Activated T-helper 17 cell treated with anti-CD3 and anti-CD28 coated beads, Interleukin-2, amount 50 U/mL, for 72 hours (primary cell): Measurements from ENCODE around the gene GNG3. TPM values are rescaled to one million over a fixed set of nuclear protein-coding genes. Genes with fewer than 3 reads are reported as not detected.
"Not testable (repeated sequence)": the region's sequence is repeated elsewhere in the genome, so short reads cannot be mapped to it uniquely, and the experiment has no call there.

Experiments used
- ATAC-seq: fragments of 150-1000 bp; cut with Tn5 transposase; replicated peaks from 2 replicates; pipeline ENCODE4 v1.10.0; 2021; ENCODE audit warnings: mild to moderate bottlenecking, moderate library complexity
- H3K27ac Mint-ChIP-seq: one replicate; pipeline ENCODE4 v1.8.0; 2022; ENCODE audit warnings: mixed read lengths
- H3K27me3 Mint-ChIP-seq: one replicate; pipeline ENCODE4 v1.8.0; 2022; ENCODE audit warnings: mixed read lengths
- H3K36me3 Mint-ChIP-seq: one replicate; pipeline ENCODE4 v1.8.0; 2022; ENCODE audit warnings: low read depth, mild to moderate bottlenecking, mixed read lengths
- H3K4me1 Mint-ChIP-seq: one replicate; pipeline ENCODE4 v1.8.0; 2022; ENCODE audit warnings: mixed read lengths
- H3K4me3 Mint-ChIP-seq: one replicate; pipeline ENCODE4 v1.8.0; 2022; ENCODE audit warnings: mild to moderate bottlenecking, mixed read lengths
- H3K9me3 Mint-ChIP-seq: one replicate; pipeline ENCODE4 v1.8.0; 2022; ENCODE audit warnings: mixed read lengths
- total RNA-seq, 2 donors: library from RNA; stranded (reverse); gene quantifications; one replicate each; pipeline ENCODE4 v1.2.3, GENCODE V29; 2022

The GNG3 gene
- total RNA-seq, result not detected

- Mint-ChIP-seq H3K4me1 (peaks cover 30% of the 10 kb centered on the region), H3K9me3 (no peaks in the 10 kb centered on the region), H3K27me3 (no peaks in the 10 kb centered on the region), H3K27ac (peak within 1 kb of the TSS; percentile 97), H3K36me3 (peaks cover 51% of the 10 kb centered on the region), H3K4me3 (peak within 1 kb of the TSS; percentile 97)
- ATAC-seq, result no peak
These were observed at the start of gene GNG3, which contains the start of gene BSCL2 for GRCh38 chr11:62707277-62707861. GNG3 (plus strand) TSS chr11:62707676; CDS start chr11:62708296, 620 bp downstream. BSCL2 (minus strand) TSS chr11:62707424; CDS start chr11:62707195, 229 bp downstream.

DNA sequence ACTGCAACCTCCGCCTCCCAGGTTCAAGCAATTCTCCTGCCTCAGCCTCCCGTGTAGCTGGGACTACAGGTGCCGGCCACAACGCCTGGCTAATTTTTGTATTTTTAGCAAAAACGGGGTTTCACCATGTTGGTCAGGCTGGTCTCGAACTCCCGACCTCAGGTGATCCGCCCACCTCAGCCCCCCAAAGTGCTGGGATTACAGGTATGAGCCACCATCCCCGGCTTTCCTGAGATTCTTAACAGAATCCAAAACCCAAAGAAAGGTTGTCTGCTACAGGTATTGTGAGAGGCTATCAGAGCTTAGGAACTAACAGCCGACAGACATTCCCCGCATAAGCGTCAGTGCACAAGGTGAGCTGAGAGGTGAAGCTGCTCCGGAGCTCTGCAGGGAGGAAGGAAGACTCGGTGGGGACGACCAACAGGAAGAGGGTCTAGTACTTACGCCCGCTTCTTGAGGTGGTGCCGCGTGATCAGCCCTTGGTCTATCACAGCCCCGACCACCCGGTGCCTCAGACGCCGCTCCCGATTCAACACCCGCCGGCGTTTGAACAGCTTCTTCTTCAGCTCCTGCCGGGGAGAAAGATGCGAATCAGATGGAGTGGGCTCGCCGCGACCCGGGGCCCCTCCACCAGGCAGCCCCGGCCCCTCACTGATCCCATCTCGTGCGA is 42.9 kb upstream of the GNG3 start:
- Mint-ChIP-seq H3K27ac (peak overlapping the region; percentile 82), H3K4me1 (peaks cover 10% of the 10 kb centered on the region), H3K9me3 (no peaks in the 10 kb centered on the region), H3K36me3 (peaks cover 90% of the 10 kb centered on the region), H3K27me3 (no peaks in the 10 kb centered on the region), H3K4me3 (peak overlapping the region; percentile 89)
- ATAC-seq, result peak; percentile 41

GRCh38 chr11:62665075-62665598 is 42.3 kb upstream of the GNG3 start, which contains the start of the genes C11orf98 and CSKMT:
C11orf98 (minus strand) TSS chr11:62665210; CDS start chr11:62665169, 41 bp downstream.
CSKMT (plus strand) TSS chr11:62665312; CDS start chr11:62665880, 568 bp downstream.
- Mint-ChIP-seq H3K27ac (peak within 1 kb of the TSS; percentile 82), H3K36me3 (peaks cover 96% of the 10 kb centered on the region), H3K4me1 (peaks cover 13% of the 10 kb centered on the region), H3K9me3 (no peaks in the 10 kb centered on the region), H3K4me3 (peak within 1 kb of the TSS; percentile 89), H3K27me3 (no peaks in the 10 kb centered on the region)
- peak; percentile 96 for ATAC-seq

DNA sequence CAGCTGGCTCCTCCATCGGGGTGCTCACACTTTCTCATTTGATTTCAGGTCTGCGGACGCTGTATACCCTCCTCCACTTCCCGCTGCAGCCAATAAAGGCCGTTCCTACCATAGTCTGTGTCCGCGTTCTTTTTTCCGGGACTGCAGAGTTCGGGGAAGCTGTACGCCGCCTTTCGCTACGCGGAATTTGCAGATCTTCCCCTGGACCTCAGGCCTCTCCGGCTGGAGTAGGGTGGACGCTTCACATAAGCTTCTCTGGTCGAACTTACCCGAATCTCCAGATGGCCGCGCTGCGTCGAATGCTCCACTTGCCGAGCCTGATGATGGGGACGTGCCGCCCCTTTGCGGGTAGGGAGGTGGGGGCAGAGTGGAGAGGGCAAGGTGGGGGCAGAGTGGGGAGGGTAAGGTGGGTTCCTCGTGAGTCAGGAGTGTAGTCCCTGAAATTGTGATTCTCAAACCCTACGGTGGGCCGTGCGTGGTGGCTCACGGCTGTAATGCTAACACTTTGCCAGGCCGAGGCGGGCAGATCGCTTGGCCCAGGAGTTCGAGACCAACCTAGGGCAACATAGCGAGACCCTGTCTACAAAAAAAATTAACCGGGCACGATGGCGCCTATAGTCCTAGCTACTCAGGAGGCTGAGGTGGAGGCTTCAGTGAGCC is 41.7 kb upstream of the GNG3 start:
- H3K4me3 Mint-ChIP-seq, result peak overlapping the region; percentile 89
- peaks cover 13% of the 10 kb centered on the region for H3K4me1 Mint-ChIP-seq
- H3K27ac Mint-ChIP-seq, result peak overlapping the region; percentile 82
- H3K27me3 Mint-ChIP-seq, result no peaks in the 10 kb centered on the region
- ATAC-seq, result peak; percentile 32
- H3K36me3 Mint-ChIP-seq, result peaks cover 100% of the 10 kb centered on the region
- no peaks in the 10 kb centered on the region for H3K9me3 Mint-ChIP-seq

- Mint-ChIP-seq H3K27ac (peak overlapping the region; percentile 82), H3K4me1 (peaks cover 13% of the 10 kb centered on the region), H3K4me3 (peak overlapping the region; percentile 89), H3K36me3 (peaks cover 100% of the 10 kb centered on the region), H3K9me3 (no peaks in the 10 kb centered on the region), H3K27me3 (no peaks in the 10 kb centered on the region)
- ATAC-seq, result no peak
These were observed 41.1 kb upstream of the GNG3 start for GRCh38 chr11:62666259-62666926.

- no peaks in the 10 kb centered on the region for H3K27me3 Mint-ChIP-seq
- H3K27ac Mint-ChIP-seq, result peak overlapping the region; percentile 82
- ATAC-seq, result no peak
- no peaks in the 10 kb centered on the region for H3K9me3 Mint-ChIP-seq
- peaks cover 13% of the 10 kb centered on the region for H3K4me1 Mint-ChIP-seq
- H3K4me3 Mint-ChIP-seq, result peak overlapping the region; percentile 89
- H3K36me3 Mint-ChIP-seq, result peaks cover 100% of the 10 kb centered on the region
These were observed 40.0 kb upstream of the GNG3 start for GRCh38 chr11:62667460-62667859.

GRCh38 chr11:62669420-62670161 is 37.9 kb upstream of the GNG3 start:
- Mint-ChIP-seq H3K27ac (peak overlapping the region; percentile 98), H3K9me3 (no peaks in the 10 kb centered on the region), H3K4me1 (peaks cover 14% of the 10 kb centered on the region), H3K4me3 (peak overlapping the region; percentile 99), H3K27me3 (no peaks in the 10 kb centered on the region), H3K36me3 (peaks cover 96% of the 10 kb centered on the region)
- ATAC-seq, result no peak

GRCh38 chr11:62671236-62671607 is 36.3 kb upstream of the GNG3 start:
- H3K4me1 Mint-ChIP-seq, result peaks cover 19% of the 10 kb centered on the region
- H3K27me3 Mint-ChIP-seq, result no peaks in the 10 kb centered on the region
- peak overlapping the region; percentile 98 for H3K27ac Mint-ChIP-seq
- peak overlapping the region; percentile 99 for H3K4me3 Mint-ChIP-seq
- no peaks in the 10 kb centered on the region for H3K9me3 Mint-ChIP-seq
- peak; percentile 27 for ATAC-seq
- peaks cover 93% of the 10 kb centered on the region for H3K36me3 Mint-ChIP-seq

DNA sequence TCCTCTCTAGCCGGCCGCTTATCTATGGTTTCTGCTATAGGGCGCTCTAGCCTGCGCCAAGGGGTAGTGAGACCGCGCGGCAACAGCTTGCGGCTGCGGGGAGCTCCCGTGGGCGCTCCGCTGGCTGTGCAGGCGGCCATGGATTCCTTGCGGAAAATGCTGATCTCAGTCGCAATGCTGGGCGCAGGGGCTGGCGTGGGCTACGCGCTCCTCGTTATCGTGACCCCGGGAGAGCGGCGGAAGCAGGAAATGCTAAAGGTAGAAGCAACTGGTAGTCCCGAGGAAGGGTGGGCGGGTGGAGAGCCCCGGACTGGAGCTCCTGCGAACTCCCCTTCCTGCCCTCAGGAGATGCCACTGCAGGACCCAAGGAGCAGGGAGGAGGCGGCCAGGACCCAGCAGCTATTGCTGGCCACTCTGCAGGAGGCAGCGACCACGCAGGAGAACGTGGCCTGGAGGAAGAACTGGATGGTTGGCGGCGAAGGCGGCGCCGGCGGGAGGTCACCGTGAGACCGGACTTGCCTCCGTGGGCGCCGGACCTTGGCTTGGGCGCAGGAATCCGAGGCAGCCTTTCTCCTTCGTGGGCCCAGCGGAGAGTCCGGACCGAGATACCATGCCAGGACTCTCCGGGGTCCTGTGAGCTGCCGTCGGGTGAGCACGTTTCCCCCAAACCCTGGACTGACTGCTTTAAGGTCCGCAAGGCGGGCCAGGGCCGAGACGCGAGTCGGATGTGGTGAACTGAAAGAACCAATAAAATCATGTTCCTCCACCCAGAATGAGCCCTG is 35.7 kb upstream of the GNG3 start, which contains the start of the genes LBHD1 and UQCC3:
TSS of gene LBHD1 (minus strand) at position 660 of the 782 bp plus-strand sequence. CDS start 2,236 bp downstream, outside the sequence.
TSS of gene UQCC3 (plus strand) at position 66 of the 782 bp plus-strand sequence. CDS start at position 139, 73 bp downstream.
- Mint-ChIP-seq H3K27ac (peak within 1 kb of the TSS; percentile 98), H3K4me3 (peak within 1 kb of the TSS; percentile 99), H3K36me3 (peaks cover 93% of the 10 kb centered on the region), H3K4me1 (peaks cover 20% of the 10 kb centered on the region), H3K9me3 (no peaks in the 10 kb centered on the region), H3K27me3 (no peaks in the 10 kb centered on the region)
- ATAC-seq, result peak; percentile 89

- peaks cover 26% of the 10 kb centered on the region for H3K4me1 Mint-ChIP-seq
- no peak overlapping the region for H3K27ac Mint-ChIP-seq
- no peak for ATAC-seq
- no peaks in the 10 kb centered on the region for H3K9me3 Mint-ChIP-seq
- peak overlapping the region; percentile 99 for H3K4me3 Mint-ChIP-seq
- H3K36me3 Mint-ChIP-seq, result peaks cover 93% of the 10 kb centered on the region
- H3K27me3 Mint-ChIP-seq, result no peaks in the 10 kb centered on the region
These were observed 34.3 kb upstream of the GNG3 start for GRCh38 chr11:62673196-62673525.

GRCh38 chr11:62675415-62675814 is 32.1 kb upstream of the GNG3 start:
- H3K27me3 Mint-ChIP-seq, H3K27ac Mint-ChIP-seq, ATAC-seq, H3K9me3 Mint-ChIP-seq, H3K4me3 Mint-ChIP-seq: not testable (repeated sequence)
- Mint-ChIP-seq H3K36me3 (peaks cover 80% of the 10 kb centered on the region), H3K4me1 (peaks cover 20% of the 10 kb centered on the region)

- Mint-ChIP-seq H3K36me3 (peaks cover 67% of the 10 kb centered on the region), H3K4me3 (peak overlapping the region; percentile 79), H3K27ac (peak overlapping the region; percentile 37), H3K9me3 (no peaks in the 10 kb centered on the region), H3K27me3 (no peaks in the 10 kb centered on the region), H3K4me1 (peaks cover 25% of the 10 kb centered on the region)
- no peak for ATAC-seq
These were observed 30.8 kb upstream of the GNG3 start for GRCh38 chr11:62676698-62677097.

DNA sequence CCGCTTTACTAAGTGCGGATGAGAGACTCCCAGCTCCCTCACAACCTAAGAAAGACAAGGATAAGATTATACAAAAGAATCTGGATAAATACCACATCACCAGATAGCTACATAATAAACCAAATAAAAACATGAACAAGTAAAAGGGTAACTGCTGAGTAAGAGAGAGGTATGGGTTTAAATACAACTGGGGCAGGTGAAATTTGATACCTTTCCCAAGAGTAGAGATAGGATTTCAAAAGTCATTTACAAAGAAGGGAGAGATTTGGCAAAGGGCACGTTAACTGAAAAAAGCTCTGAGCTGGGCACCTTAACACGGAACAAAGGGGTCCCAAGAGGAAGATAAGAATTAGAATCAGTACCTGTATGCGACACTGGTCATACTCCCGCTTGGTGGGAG is 30.3 kb upstream of the GNG3 start:
- Mint-ChIP-seq H3K4me1 (peaks cover 25% of the 10 kb centered on the region), H3K9me3 (no peaks in the 10 kb centered on the region), H3K27ac (peak overlapping the region; percentile 37), H3K27me3 (no peaks in the 10 kb centered on the region), H3K4me3 (peak overlapping the region; percentile 79), H3K36me3 (peaks cover 62% of the 10 kb centered on the region)
- no peak for ATAC-seq
